Transverse colon (tissue), 4 donors: Measurements from ENCODE around the gene CRTC1.

Experiments used
- CTCF ChIP-seq, 5 experiments: fragments of 200-600 bp in 3 of 5; fragments of 450-650 bp in 2 of 5; sonication (generic) in 3 of 5; IDR thresholded peaks; 1 replicate in 2 of 5; 2 replicates in 3 of 5; pipeline ENCODE4 v1.5.1; 2016 to 2017; ENCODE audit warnings: antibody characterized with exemption in 5 of 5, inconsistent platforms in 3 of 5, mild to moderate bottlenecking in 2 of 5, moderate library complexity in 1 of 5
- EP300 ChIP-seq: sonication (generic); formaldehyde crosslinking; IDR thresholded peaks from one replicate; pipeline ENCODE4 v1.6.1; 2017; ENCODE audit warnings: antibody characterized with exemption, low read depth
- POLR2A ChIP-seq: fragments of 450-650 bp; IDR thresholded peaks from one replicate; pipeline ENCODE4 v1.6.1; 2016; ENCODE audit warnings: antibody characterized with exemption, mild to moderate bottlenecking, moderate library complexity
- POLR2AphosphoS5 ChIP-seq, 3 donors: sonication (generic); formaldehyde crosslinking; IDR thresholded peaks; one replicate each; pipeline ENCODE4 v1.6.1; 2016; ENCODE audit warnings: antibody characterized with exemption in 3 of 3

- TF ChIP-seq CTCF (IDR thresholded peaks at IDR 0.05) (no peak), POLR2AphosphoS5 (IDR thresholded peaks at IDR 0.05) (no peak), POLR2A (no peak), EP300 (no peak)
Observed at GRCh38 chr19:18737954-18738351, 54.5 kb downstream of the CRTC1 start.
